ENCODE results near the gene FGF10. TPM values are rescaled to one million over a fixed set of nuclear protein-coding genes. Genes with fewer than 3 reads are reported as not detected.

FGF10 gene
- total RNA-seq, 1 donor from 2014 or later, result not detected

DNA sequence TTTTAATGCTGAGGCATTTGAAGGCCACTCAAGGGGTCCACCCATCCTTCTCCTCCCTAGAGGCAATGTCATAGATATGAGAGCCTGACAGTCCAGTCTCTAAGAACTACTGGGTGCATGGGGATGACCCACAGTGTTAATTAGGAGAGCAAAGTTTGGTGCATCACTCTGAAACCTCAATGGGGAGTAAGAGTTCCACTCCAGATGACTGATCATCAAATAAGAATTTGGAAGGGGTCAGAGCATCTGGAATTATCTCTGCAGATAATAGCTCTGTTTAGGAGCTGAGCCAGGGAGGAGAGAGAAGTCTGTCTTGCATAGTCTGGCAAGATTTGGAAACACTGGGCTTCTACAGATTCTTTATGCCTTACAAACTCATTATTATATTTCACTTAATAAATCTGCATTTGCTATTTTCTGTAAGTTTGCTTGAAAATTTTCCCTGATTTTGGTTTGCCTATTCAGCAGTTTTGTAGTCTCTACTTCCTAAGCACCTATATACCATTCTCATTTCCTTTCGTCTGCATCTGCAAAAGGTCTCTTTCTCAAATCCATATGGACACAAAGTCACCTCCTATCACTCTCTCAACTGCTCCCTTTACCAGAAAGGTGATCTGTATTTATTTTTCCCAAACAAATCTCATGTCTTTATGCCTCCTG, 27.7 kb downstream of the FGF10 start:
- intact Hi-C loops (cut with micrococcal nuclease), result no loop called here
- H3K9me3 Mint-ChIP-seq, result no peaks in the 10 kb centered on the region
- H3K4me3 Mint-ChIP-seq, result no peak overlapping the region
- CTCF ChIA-PET, result no interaction called here
- H3K4me1 Mint-ChIP-seq, result no peaks in the 10 kb centered on the region
- ATAC-seq (ENCODE audit: low read depth), result no peak
- POLR2A ChIA-PET, result no interaction called here
- no peaks in the 10 kb centered on the region for H3K27me3 Mint-ChIP-seq
- DNase-seq, result no peak
- TF ChIP-seq, protein P1, sequence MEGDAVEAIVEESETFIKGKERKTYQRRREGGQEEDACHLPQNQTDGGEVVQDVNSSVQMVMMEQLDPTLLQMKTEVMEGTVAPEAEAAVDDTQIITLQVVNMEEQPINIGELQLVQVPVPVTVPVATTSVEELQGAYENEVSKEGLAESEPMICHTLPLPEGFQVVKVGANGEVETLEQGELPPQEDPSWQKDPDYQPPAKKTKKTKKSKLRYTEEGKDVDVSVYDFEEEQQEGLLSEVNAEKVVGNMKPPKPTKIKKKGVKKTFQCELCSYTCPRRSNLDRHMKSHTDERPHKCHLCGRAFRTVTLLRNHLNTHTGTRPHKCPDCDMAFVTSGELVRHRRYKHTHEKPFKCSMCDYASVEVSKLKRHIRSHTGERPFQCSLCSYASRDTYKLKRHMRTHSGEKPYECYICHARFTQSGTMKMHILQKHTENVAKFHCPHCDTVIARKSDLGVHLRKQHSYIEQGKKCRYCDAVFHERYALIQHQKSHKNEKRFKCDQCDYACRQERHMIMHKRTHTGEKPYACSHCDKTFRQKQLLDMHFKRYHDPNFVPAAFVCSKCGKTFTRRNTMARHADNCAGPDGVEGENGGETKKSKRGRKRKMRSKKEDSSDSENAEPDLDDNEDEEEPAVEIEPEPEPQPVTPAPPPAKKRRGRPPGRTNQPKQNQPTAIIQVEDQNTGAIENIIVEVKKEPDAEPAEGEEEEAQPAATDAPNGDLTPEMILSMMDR (IDR thresholded peaks at IDR 0.05), result no peak
- no peaks in the 10 kb centered on the region for H3K36me3 Mint-ChIP-seq (ENCODE audit: low read depth)
- H3K27ac Mint-ChIP-seq, result no peak overlapping the region

GRCh38 chr5:44360919-44361318, 28.3 kb downstream of the FGF10 start:
- POLR2A ChIA-PET, result no interaction called here
- ATAC-seq (ENCODE audit: low read depth), result no peak
- intact Hi-C loops (cut with micrococcal nuclease), result no loop called here
- TF ChIP-seq, protein P1 (IDR thresholded peaks at IDR 0.05), result no peak
- no peak overlapping the region for H3K4me3 Mint-ChIP-seq
- H3K27me3 Mint-ChIP-seq, result no peaks in the 10 kb centered on the region
- no peaks in the 10 kb centered on the region for H3K9me3 Mint-ChIP-seq
- H3K27ac Mint-ChIP-seq, result no peak overlapping the region
- no peak for DNase-seq
- no peaks in the 10 kb centered on the region for H3K36me3 Mint-ChIP-seq (ENCODE audit: low read depth)
- CTCF ChIA-PET, result no interaction called here
- H3K4me1 Mint-ChIP-seq, result no peaks in the 10 kb centered on the region

DNA sequence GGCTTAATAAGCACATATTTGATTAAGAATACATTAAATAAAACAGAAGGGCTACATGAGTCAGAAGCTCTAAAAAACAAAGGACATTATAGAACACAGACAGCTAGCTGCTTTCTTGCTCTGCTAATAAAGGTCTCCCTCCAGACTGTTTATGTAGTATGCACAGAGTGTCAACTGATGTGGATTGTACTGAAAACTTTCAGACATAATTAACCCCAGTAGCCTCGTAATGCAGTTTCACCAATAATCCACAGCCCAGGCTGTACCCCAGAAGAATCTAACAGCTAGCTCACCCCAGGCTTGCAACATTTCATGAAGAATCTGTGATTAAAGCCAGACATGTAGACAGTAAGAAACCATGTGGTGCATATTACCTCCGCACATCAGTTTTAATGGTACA, 30.8 kb downstream of the FGF10 start:
- Mint-ChIP-seq H3K9me3 (no peaks in the 10 kb centered on the region), H3K4me3 (no peak overlapping the region), H3K4me1 (no peaks in the 10 kb centered on the region), H3K27ac (no peak overlapping the region), H3K27me3 (no peaks in the 10 kb centered on the region), H3K36me3 (ENCODE audit: low read depth) (no peaks in the 10 kb centered on the region)
- ChIA-PET CTCF (no interaction called here), POLR2A (no interaction called here)
- ATAC-seq (ENCODE audit: low read depth), result no peak
- DNase-seq, result no peak
- TF ChIP-seq, protein P1 (IDR thresholded peaks at IDR 0.05), result no peak
- intact Hi-C loops (cut with micrococcal nuclease), result no loop called here

- Mint-ChIP-seq H3K4me3 (no peak overlapping the region), H3K36me3 (ENCODE audit: low read depth) (no peaks in the 10 kb centered on the region), H3K27me3 (no peaks in the 10 kb centered on the region), H3K4me1 (no peaks in the 10 kb centered on the region), H3K27ac (no peak overlapping the region), H3K9me3 (no peaks in the 10 kb centered on the region)
- ChIA-PET POLR2A (no interaction called here), CTCF (no interaction called here)
- intact Hi-C loops (cut with micrococcal nuclease), result no loop called here
- ATAC-seq (ENCODE audit: low read depth), result no peak
- TF ChIP-seq, protein P1 (IDR thresholded peaks at IDR 0.05), result no peak
- DNase-seq, result no peak
Measured at GRCh38 chr5:44356231-44356630, 33.0 kb downstream of the FGF10 start.

DNA sequence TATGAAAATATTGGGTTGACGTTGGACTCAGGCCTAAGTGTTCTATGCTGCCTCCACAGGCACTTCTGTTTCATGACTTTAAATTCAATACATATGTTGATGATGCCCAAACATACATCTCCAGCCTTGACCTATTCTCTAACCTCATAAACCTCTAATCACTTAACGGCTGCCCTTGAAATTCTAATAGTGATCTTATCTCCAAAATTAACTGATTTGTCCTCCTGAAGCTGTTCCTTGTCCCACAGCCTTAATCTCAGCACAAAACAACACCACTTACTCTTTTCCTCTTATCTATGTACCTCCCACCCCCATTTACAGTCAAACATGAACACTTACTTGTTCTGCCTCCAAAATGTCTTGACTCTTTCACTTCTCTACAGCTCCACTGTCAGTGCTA, 43.3 kb downstream of the FGF10 start:
- Mint-ChIP-seq H3K4me3 (no peak overlapping the region), H3K27ac (no peak overlapping the region), H3K27me3 (no peaks in the 10 kb centered on the region), H3K9me3 (peaks cover 2% of the 10 kb centered on the region), H3K36me3 (ENCODE audit: low read depth) (no peaks in the 10 kb centered on the region), H3K4me1 (no peaks in the 10 kb centered on the region)
- CTCF ChIA-PET, result no interaction called here
- TF ChIP-seq, protein P1 (IDR thresholded peaks at IDR 0.05), result no peak
- DNase-seq, result no peak
- POLR2A ChIA-PET, result no interaction called here
- no peak for ATAC-seq (ENCODE audit: low read depth)
- intact Hi-C loops (cut with micrococcal nuclease), result no loop called here

Measured in activated B cell treated with CpG ODN at 0.5 μM for 24 hours (primary cell).